B cell (primary cell): ENCODE data around the gene TMEM164. TPM values are rescaled to one million over a fixed set of nuclear protein-coding genes. Genes with fewer than 3 reads are reported as not detected.

Experiments used
- ATAC-seq: fragments of 200-7000 bp; cut with Tn5 transposase; one replicate; pipeline ENCODE4 v1.10.0; 2021; ENCODE audit warnings: low read depth, mild to moderate bottlenecking, moderate number of reproducible peaks, moderate library complexity
- CTCF ChIA-PET: fragments of 350-600 bp; sonication (Branson Sonifier 250); formaldehyde crosslinking; loops from one replicate; lab custom pipeline; 2021; ENCODE audit warnings: antibody characterized with exemption, inconsistent platforms; lab: Charles Lee
- POLR2A ChIA-PET: fragments of 350-600 bp; sonication (Branson Sonifier 250); formaldehyde crosslinking; loops from one replicate; lab custom pipeline; 2021; ENCODE audit warnings: antibody characterized with exemption; lab: Charles Lee
- DNase-seq: peaks from one replicate; pipeline ENCODE4 v3.0.0; 2013
- H2AFZ ChIP-seq: 2 replicates; pipeline ENCODE4 v1.6.1; 2012; ENCODE audit warnings: mild to moderate bottlenecking, low read depth, low read length; ENCODE audit not compliant: insufficient read depth, poor library complexity, severe bottlenecking
- H3K27ac ChIP-seq, 2 donors: 1 replicate in 1 of 2; 2 replicates in 1 of 2; pipeline ENCODE4 v1.5.1; 2012 to 2013; ENCODE audit warnings: low read length in 2 of 2, mild to moderate bottlenecking in 2 of 2, moderate library complexity in 1 of 2
- H3K27me3 ChIP-seq, 4 experiments: fragments of 200-600 bp in 1 of 4; sonication (generic) in 1 of 4; replicated peaks in 1 of 4; 1 replicate in 2 of 4; 2 replicates in 2 of 4; pipeline versions ENCODE4 v1.6.1 to v1.7.0; 2013 to 2016; ENCODE audit warnings: low read length in 3 of 4, mild to moderate bottlenecking in 2 of 4, mixed read lengths in 1 of 4, moderate library complexity in 1 of 4; ENCODE audit not compliant: insufficient read depth in 4 of 4, control insufficient read depth in 3 of 4; ENCODE audit errors: control extremely low read depth in 1 of 4
- H3K36me3 ChIP-seq, 2 experiments: replicated peaks in 1 of 2; 1 replicate in 1 of 2; 2 replicates in 1 of 2; pipeline versions ENCODE4 v1.6.1 to v1.7.1; 2013; ENCODE audit warnings: low read length in 1 of 2; ENCODE audit not compliant: insufficient read depth in 2 of 2, control insufficient read depth in 1 of 2; ENCODE audit errors: control extremely low read depth in 1 of 2, extremely low read depth in 1 of 2
- H3K4me1 ChIP-seq, 2 donors: fragments of 200-600 bp in 1 of 2; sonication (generic) in 1 of 2; 1 replicate in 1 of 2; 2 replicates in 1 of 2; pipeline versions ENCODE4 v1.5.1 to v1.6.1; 2013 to 2017; ENCODE audit warnings: low read length in 2 of 2; ENCODE audit not compliant: control insufficient read depth in 2 of 2, insufficient read depth in 2 of 2
- H3K4me2 ChIP-seq: replicated peaks from 2 replicates; pipeline ENCODE3; 2012; ENCODE audit warnings: mild to moderate bottlenecking, low read depth, low read length; ENCODE audit not compliant: poor library complexity, severe bottlenecking
- H3K4me3 ChIP-seq, 5 experiments: fragments of 200-600 bp in 1 of 5; sonication (generic) in 1 of 5; 1 replicate in 3 of 5; 2 replicates in 2 of 5; pipeline versions ENCODE4 v1.5.1 to v1.7.0; 2011 to 2016; ENCODE audit warnings: low read length in 4 of 5, mild to moderate bottlenecking in 4 of 5, low read depth in 2 of 5, control low read depth in 1 of 5, moderate library complexity in 1 of 5; ENCODE audit not compliant: insufficient read depth in 1 of 5; ENCODE audit errors: control extremely low read depth in 1 of 5, extremely low read depth in 1 of 5
- H3K79me2 ChIP-seq: fragments of 200-600 bp; sonication (generic); one replicate; pipeline ENCODE4 v1.6.0; 2016; ENCODE audit warnings: low read length; ENCODE audit not compliant: control insufficient read depth, insufficient read depth
- H3K9ac ChIP-seq: fragments of 200-600 bp; sonication (generic); 2 replicates; pipeline ENCODE4 v1.6.1; 2017; ENCODE audit warnings: mild to moderate bottlenecking, low read length, moderate library complexity
- H3K9me3 ChIP-seq, 3 donors: one replicate each; pipeline versions ENCODE4 v1.6.1 to v1.7.1; 2013; ENCODE audit warnings: low read length in 2 of 3; ENCODE audit not compliant: control insufficient read depth in 2 of 3, insufficient read depth in 1 of 3; ENCODE audit errors: control extremely low read depth in 1 of 3
- H4K20me1 ChIP-seq: 2 replicates; pipeline ENCODE4 v1.6.0; 2012; ENCODE audit warnings: mild to moderate bottlenecking, low read length; ENCODE audit not compliant: insufficient read depth, control insufficient read depth, poor library complexity, severe bottlenecking
- H3K27ac Mint-ChIP-seq: one replicate; pipeline ENCODE4 v1.8.0; 2021; ENCODE audit warnings: mixed read lengths
- H3K27me3 Mint-ChIP-seq: one replicate; pipeline ENCODE4 v1.8.0; 2021; ENCODE audit warnings: mixed read lengths
- H3K4me1 Mint-ChIP-seq: one replicate; pipeline ENCODE4 v1.8.0; 2021; ENCODE audit warnings: mixed read lengths
- H3K4me3 Mint-ChIP-seq: one replicate; pipeline ENCODE4 v1.8.0; 2021; ENCODE audit warnings: mixed read lengths
- H3K9me3 Mint-ChIP-seq: one replicate; pipeline ENCODE4 v1.8.0; 2022; ENCODE audit warnings: mixed read lengths; ENCODE audit not compliant: insufficient read depth
- CTCF ChIP-seq: fragments of 200-600 bp; IDR thresholded peaks from one replicate; pipeline ENCODE4 v1.8.0; 2022; ENCODE audit warnings: antibody characterized with exemption, mild to moderate bottlenecking
- EZH2 ChIP-seq: IDR thresholded peaks from 2 replicates; pipeline ENCODE4 v1.6.1; 2012; ENCODE audit warnings: borderline replicate concordance, low read depth, mild to moderate bottlenecking, moderate library complexity, low read length; ENCODE audit not compliant: insufficient read depth, poor library complexity, severe bottlenecking
- WGBS: methylation state at CpG from one replicate; pipeline ENCODE4 v1.1.5; 2013; ENCODE audit warnings: missing lambda C conversion rate; ENCODE audit not compliant: insufficient coverage; 5-methylcytosine and 5-hydroxymethylcytosine counted together
- intact Hi-C: fragments of 100-400 bp; cut with micrococcal nuclease; formaldehyde crosslinking; loops from one replicate; pipeline ENCODE4 v1.10.0; 2022
- polyA plus RNA-seq: library from polyadenylated mRNA; depleted of rRNA; stranded (reverse); fragments of >200 nt; gene quantifications from 2 replicates; pipeline ENCODE4 v1.2.3, GENCODE V29; 2012
- total RNA-seq, 2 donors: library from RNA; stranded (reverse); fragments of 120-200 nt in 1 of 2; gene quantifications; 1 replicate in 1 of 2; 2 replicates in 1 of 2; pipeline versions ENCODE4 v1.2.3 to v1.2.4, GENCODE V29; 2013 to 2022

The TMEM164 gene
- total and polyA plus RNA-seq, 2 donors (not counting 1 experiment from before 2014, with no cell fraction given) = 9.4 to 26.6 TPM

- Mint-ChIP-seq H3K27me3 (no peaks in the 10 kb centered on the region), H3K4me1 (peaks cover 20% of the 10 kb centered on the region), H3K9me3 (no peaks in the 10 kb centered on the region), H3K27ac (no peak overlapping the region), H3K4me3 (no peak overlapping the region)
- ChIA-PET CTCF (no interaction called here), POLR2A (no interaction called here)
- WGBS = no CpG with 5 or more reads among the region's 1 CpG
- no peaks in the 10 kb centered on the region for H3K27me3 ChIP-seq
- no peak for TF ChIP-seq CTCF
- TF ChIP-seq EZH2 = no peak
- no peak overlapping the region for H2AFZ ChIP-seq
- H3K9me3 ChIP-seq = no peaks in the 10 kb centered on the region
- no peak overlapping the region for H3K4me3 ChIP-seq
- peaks cover 0 to 5% of the 10 kb centered on the region in 2 donors for H3K4me1 ChIP-seq
- H3K27ac ChIP-seq = no peak overlapping the region
- no peak overlapping the region for H3K9ac ChIP-seq
- H3K4me2 ChIP-seq = no peak overlapping the region
- ATAC-seq = no peak
- intact Hi-C loops = no loop called here
- no peaks in the 10 kb centered on the region for H3K36me3 ChIP-seq
- DNase-seq = no peak
- no peaks in the 10 kb centered on the region for H3K79me2 ChIP-seq
- H4K20me1 ChIP-seq = no peaks in the 10 kb centered on the region
These were observed 44.1 kb downstream of the TMEM164 start for GRCh38 chrX:110046971-110047370.

GRCh38 chrX:110049096-110049495, 46.2 kb downstream of the TMEM164 start:
- intact Hi-C loops = no loop called here
- Histone ChIP-seq H3K4me1 (no peaks in the 10 kb centered on the region), H3K9me3 (no peaks in the 10 kb centered on the region), H3K9ac (no peak overlapping the region), H2AFZ (no peak overlapping the region), H3K36me3 (peaks cover 0 to 2% of the 10 kb centered on the region in 2 experiments), H4K20me1 (no peaks in the 10 kb centered on the region), H3K27ac (no peak overlapping the region), H3K4me2 (no peak overlapping the region), H3K27me3 (no peaks in the 10 kb centered on the region), H3K4me3 (no peak overlapping the region), H3K79me2 (no peaks in the 10 kb centered on the region)
- no peak for DNase-seq
- ChIA-PET CTCF (no interaction called here), POLR2A (no interaction called here)
- H3K4me1 Mint-ChIP-seq = peaks cover 1% of the 10 kb centered on the region
- TF ChIP-seq CTCF (no peak), EZH2 (no peak)
- H3K27ac Mint-ChIP-seq = no peak overlapping the region
- 80% methylated on average over 1 of the region's 1 CpG for WGBS
- ATAC-seq = no peak
- H3K27me3 Mint-ChIP-seq = no peaks in the 10 kb centered on the region
- no peak overlapping the region for H3K4me3 Mint-ChIP-seq
- H3K9me3 Mint-ChIP-seq = no peaks in the 10 kb centered on the region
